Measurements from ENCODE around the gene CD38.

CD38 gene

DNA sequence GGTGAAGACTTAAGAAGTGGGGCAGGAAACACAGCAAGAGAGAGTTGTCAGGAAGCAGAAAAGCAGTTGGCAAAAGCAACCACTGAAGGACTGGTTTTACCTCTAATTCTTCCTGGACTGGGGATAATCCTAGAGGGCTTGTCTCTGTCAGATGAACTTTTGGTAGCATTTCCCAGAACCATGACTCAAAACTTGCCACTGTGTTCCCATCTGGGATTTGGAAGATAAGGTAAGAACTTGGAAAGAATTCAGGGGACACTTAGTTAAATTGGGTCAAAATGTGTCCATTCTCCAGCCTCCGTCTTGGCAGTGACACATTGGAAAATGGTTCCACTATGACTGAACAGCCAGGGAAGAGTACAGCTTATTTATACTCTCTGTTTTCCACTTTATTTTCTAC lies 55.7 kb downstream of the CD38 start:
- no peak for TF ChIP-seq FOXP2 (optimal IDR thresholded peaks at IDR 0.05; ENCODE audit: borderline replicate concordance, extremely low read depth, extremely low read length, insufficient read depth)
- TF ChIP-seq POLR2AphosphoS5 (IDR thresholded peaks at IDR 0.05; ENCODE audit: low read depth, low read length), result no peak
- no peak for TF ChIP-seq SIN3A (IDR thresholded peaks at IDR 0.05; ENCODE audit: borderline replicate concordance, insufficient read depth, low read length)
- TF ChIP-seq TAF1 (IDR thresholded peaks at IDR 0.05; ENCODE audit: borderline replicate concordance, insufficient read depth, low read length), result no peak
- TF ChIP-seq REST (IDR thresholded peaks at IDR 0.05; ENCODE audit: insufficient read depth in 1 of 2, low read depth in 2 of 2, low read length in 2 of 2), result no peak

DNA sequence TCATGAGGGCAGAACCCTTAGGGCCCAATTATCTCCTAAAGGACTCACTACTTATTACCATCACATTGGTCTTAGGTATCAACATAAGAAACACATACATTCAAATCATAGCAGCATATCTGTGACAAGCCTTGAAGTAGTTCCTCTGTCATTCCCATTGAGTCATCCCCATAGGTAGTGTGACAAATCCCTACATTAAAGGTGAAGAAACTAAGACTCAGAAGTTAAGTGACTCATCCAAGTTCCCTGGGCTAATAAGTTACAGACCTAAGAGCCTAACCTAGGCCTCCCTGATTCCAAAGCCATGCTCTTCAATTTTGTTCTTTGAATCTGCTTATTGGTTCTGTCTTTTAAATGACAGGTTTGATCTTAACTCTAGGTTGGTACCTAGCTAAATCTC lies 58.2 kb downstream of the CD38 start:
- TF ChIP-seq REST (IDR thresholded peaks at IDR 0.05; ENCODE audit: insufficient read depth in 1 of 2, low read depth in 2 of 2, low read length in 2 of 2), result no peak
- TF ChIP-seq TAF1 (IDR thresholded peaks at IDR 0.05; ENCODE audit: borderline replicate concordance, insufficient read depth, low read length), result no peak
- TF ChIP-seq POLR2AphosphoS5 (IDR thresholded peaks at IDR 0.05; ENCODE audit: low read depth, low read length), result no peak
- no peak for TF ChIP-seq FOXP2 (optimal IDR thresholded peaks at IDR 0.05; ENCODE audit: borderline replicate concordance, extremely low read depth, extremely low read length, insufficient read depth)
- TF ChIP-seq SIN3A (IDR thresholded peaks at IDR 0.05; ENCODE audit: borderline replicate concordance, insufficient read depth, low read length), result no peak

DNA sequence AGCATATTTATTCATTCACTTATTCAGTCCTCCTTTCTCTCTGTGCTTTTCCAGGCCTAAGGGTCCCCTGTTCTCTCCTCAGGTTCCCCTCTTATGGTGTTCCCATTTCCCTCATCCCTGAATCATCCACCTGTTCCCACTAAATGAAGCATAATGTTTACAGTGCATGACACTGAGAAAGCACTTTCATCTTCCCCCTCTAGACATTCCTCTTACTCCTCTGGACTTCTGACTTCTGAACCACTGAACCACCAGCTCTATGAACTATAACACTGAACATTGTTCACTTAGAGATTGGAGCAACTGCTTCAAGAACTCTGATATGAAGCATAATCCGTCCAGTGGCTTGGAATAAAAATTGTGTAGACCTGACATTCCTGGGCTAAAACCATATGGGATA lies 59.5 kb downstream of the CD38 start:
- TF ChIP-seq TAF1 (IDR thresholded peaks at IDR 0.05; ENCODE audit: borderline replicate concordance, insufficient read depth, low read length) (no peak), POLR2AphosphoS5 (IDR thresholded peaks at IDR 0.05; ENCODE audit: low read depth, low read length) (no peak), SIN3A (IDR thresholded peaks at IDR 0.05; ENCODE audit: borderline replicate concordance, insufficient read depth, low read length) (no peak), FOXP2 (optimal IDR thresholded peaks at IDR 0.05; ENCODE audit: borderline replicate concordance, extremely low read depth, extremely low read length, insufficient read depth) (no peak), REST (IDR thresholded peaks at IDR 0.05; ENCODE audit: insufficient read depth in 1 of 2, low read depth in 2 of 2, low read length in 2 of 2) (no peak)

- TF ChIP-seq POLR2AphosphoS5 (IDR thresholded peaks at IDR 0.05; ENCODE audit: low read depth, low read length), result no peak
- TF ChIP-seq SIN3A (IDR thresholded peaks at IDR 0.05; ENCODE audit: borderline replicate concordance, insufficient read depth, low read length), result no peak
- TF ChIP-seq TAF1 (IDR thresholded peaks at IDR 0.05; ENCODE audit: borderline replicate concordance, insufficient read depth, low read length), result no peak
- no peak for TF ChIP-seq FOXP2 (optimal IDR thresholded peaks at IDR 0.05; ENCODE audit: borderline replicate concordance, extremely low read depth, extremely low read length, insufficient read depth)
- TF ChIP-seq REST (IDR thresholded peaks at IDR 0.05; ENCODE audit: insufficient read depth in 1 of 2, low read depth in 2 of 2, low read length in 2 of 2), result no peak
Observed at GRCh38 chr4:15847746-15848145, 69.6 kb downstream of the CD38 start.

Data from PFSK-1 (cell line).